ENCODE data around the gene SNTA1. TPM values are rescaled to one million over a fixed set of nuclear protein-coding genes. Genes with fewer than 3 reads are reported as not detected.
A peak's percentile ranks its signal among the peaks of the same experiment; 100 is the strongest.
"Not testable (repeated sequence)": the region's sequence is repeated elsewhere in the genome, so short reads cannot be mapped to it uniquely, and the experiment has no call there.

The SNTA1 gene
- total RNA-seq, result 10 to 100 TPM; 28.5 to 39.2 (median 37.0) TPM

GRCh38 chr20:33443512-33444239 lies at the start of gene SNTA1:
Gene SNTA1 (minus strand): TSS chr20:33443763. CDS start chr20:33443620, 143 bp downstream.
- TF ChIP-seq CTCF (IDR thresholded peaks at IDR 0.05), result no peak
- ATAC-seq (ENCODE audit: low FRiP score), result peak; percentile 98
- DNase-seq (ENCODE audit: low spot score), result peak; percentile 81

- ATAC-seq (ENCODE audit: low FRiP score) (no peak), DNase-seq (ENCODE audit: low spot score) (no peak)
- TF ChIP-seq CTCF (IDR thresholded peaks at IDR 0.05), result no peak
Measured at GRCh38 chr20:33490934-33491656, 47.5 kb upstream of the SNTA1 start.

GRCh38 chr20:33490023-33490933 lies 46.7 kb upstream of the SNTA1 start, which contains the start of gene CBFA2T2:
Gene CBFA2T2 (plus strand): TSS chr20:33490096. CDS start chr20:33490268, 172 bp downstream.
- DNase-seq (ENCODE audit: low spot score) (peak; percentile 35), ATAC-seq (ENCODE audit: low FRiP score) (peak; percentile 82)
- no peak for TF ChIP-seq CTCF (IDR thresholded peaks at IDR 0.05)

- DNase-seq (ENCODE audit: low spot score) (peak; percentile 93), ATAC-seq (ENCODE audit: low FRiP score) (peak; percentile 100)
- no peak for TF ChIP-seq CTCF (IDR thresholded peaks at IDR 0.05)
Measured at GRCh38 chr20:33489495-33490022, 46.0 kb upstream of the SNTA1 start.

GRCh38 chr20:33488661-33489494 lies 45.3 kb upstream of the SNTA1 start:
- ATAC-seq (ENCODE audit: low FRiP score); DNase-seq (ENCODE audit: low spot score): not testable (repeated sequence)

- DNase-seq (ENCODE audit: low spot score) (no peak), ATAC-seq (ENCODE audit: low FRiP score) (no peak)
- no peak for TF ChIP-seq CTCF (IDR thresholded peaks at IDR 0.05)
Measured at GRCh38 chr20:33488201-33488600, 44.6 kb upstream of the SNTA1 start.

GRCh38 chr20:33483186-33483585 lies 39.6 kb upstream of the SNTA1 start:
- DNase-seq (ENCODE audit: low spot score); ATAC-seq (ENCODE audit: low FRiP score): not testable (repeated sequence)

Data from omental fat pad (tissue), 4 donors.